Nephron progenitor cell (in vitro differentiated cells): ENCODE results near the gene PMM2.
A peak's percentile ranks its signal among the peaks of the same experiment; 100 is the strongest.

ENCODE experiments used
- DNase-seq: peaks from one replicate; pipeline ENCODE4 v3.0.0; 2021
- H3K27ac Mint-ChIP-seq: 2 replicates; pipeline ENCODE4 v1.8.0; 2021; ENCODE audit warnings: mild to moderate bottlenecking, moderate library complexity, mixed read lengths
- H3K27me3 Mint-ChIP-seq: 2 replicates; pipeline ENCODE4 v1.8.0; 2021; ENCODE audit warnings: mild to moderate bottlenecking, low read depth, mixed read lengths; ENCODE audit not compliant: poor library complexity
- H3K36me3 Mint-ChIP-seq: 2 replicates; pipeline ENCODE4 v1.8.0; 2021; ENCODE audit warnings: low read depth, mixed read lengths
- H3K4me1 Mint-ChIP-seq: 2 replicates; pipeline ENCODE4 v1.8.0; 2021; ENCODE audit warnings: mixed read lengths
- H3K4me3 Mint-ChIP-seq: 2 replicates; pipeline ENCODE4 v1.8.0; 2021; ENCODE audit warnings: mild to moderate bottlenecking, moderate library complexity, mixed read lengths
- H3K9me3 Mint-ChIP-seq: 2 replicates; pipeline ENCODE4 v1.8.0; 2021; ENCODE audit warnings: mild to moderate bottlenecking, moderate library complexity, mixed read lengths
- CTCF ChIP-seq: fragments of 200-600 bp; sonication (generic); IDR thresholded peaks from 2 replicates; pipeline ENCODE4 v1.5.0; 2021; ENCODE audit warnings: antibody characterized with exemption

PMM2 gene

DNA sequence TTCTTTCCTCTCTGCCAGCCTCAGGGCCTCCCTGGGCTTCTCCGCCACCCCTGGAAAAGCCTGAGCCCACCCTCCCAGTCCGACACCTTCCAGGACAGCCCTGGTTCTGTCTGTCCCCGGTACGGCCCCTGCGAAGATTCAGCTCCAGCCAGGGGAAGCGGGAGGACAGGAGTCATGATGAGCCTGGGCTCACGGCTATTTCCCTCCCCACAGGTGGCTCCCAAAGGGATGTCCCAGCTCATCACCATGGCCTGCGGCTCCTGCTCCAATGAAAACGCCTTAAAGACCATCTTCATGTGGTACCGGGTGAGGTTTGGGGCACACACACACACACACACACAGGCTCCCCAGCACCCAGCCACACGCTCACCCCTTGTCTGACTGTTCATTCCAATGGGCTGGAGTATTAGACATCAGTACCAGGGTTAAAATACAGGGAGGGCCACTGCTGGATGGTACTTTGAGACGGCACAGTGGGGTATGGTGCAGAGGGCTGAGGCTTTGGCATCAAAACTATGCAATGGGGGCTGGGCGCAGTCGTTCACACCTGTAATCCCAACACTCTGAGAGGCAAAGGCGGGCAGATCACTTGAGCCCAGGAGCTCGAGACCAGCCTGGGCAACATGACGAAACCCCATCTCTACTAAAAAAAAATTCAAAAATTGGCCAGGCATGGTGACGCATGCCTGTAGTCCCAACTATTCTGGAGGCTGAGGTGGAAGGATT, 33.0 kb upstream of the PMM2 start:
- H3K4me3 Mint-ChIP-seq = no peak overlapping the region
- TF ChIP-seq CTCF = no peak
- no peak for DNase-seq
- H3K4me1 Mint-ChIP-seq = peaks cover 36% of the 10 kb centered on the region
- H3K36me3 Mint-ChIP-seq = peaks cover 58% of the 10 kb centered on the region
- no peak overlapping the region for H3K27ac Mint-ChIP-seq
- no peaks in the 10 kb centered on the region for H3K9me3 Mint-ChIP-seq
- peaks cover 9% of the 10 kb centered on the region for H3K27me3 Mint-ChIP-seq

GRCh38 chr16:8767176-8767575, 30.5 kb upstream of the PMM2 start:
- DNase-seq = no peak
- H3K9me3 Mint-ChIP-seq = no peaks in the 10 kb centered on the region
- no peak overlapping the region for H3K4me3 Mint-ChIP-seq

GRCh38 chr16:8768283-8768682, 29.4 kb upstream of the PMM2 start:
- Mint-ChIP-seq H3K36me3 (peaks cover 55% of the 10 kb centered on the region), H3K9me3 (no peaks in the 10 kb centered on the region), H3K4me3 (no peak overlapping the region), H3K27ac (peak overlapping the region; percentile 73), H3K27me3 (peaks cover 10% of the 10 kb centered on the region), H3K4me1 (peaks cover 36% of the 10 kb centered on the region)
- DNase-seq = no peak
- TF ChIP-seq CTCF = no peak

More at GRCh38 chr16:8767176-8767575, 30.5 kb upstream of the PMM2 start:
- no peak for TF ChIP-seq CTCF
- Mint-ChIP-seq H3K4me1 (peaks cover 36% of the 10 kb centered on the region), H3K36me3 (peaks cover 44% of the 10 kb centered on the region), H3K27me3 (peaks cover 7% of the 10 kb centered on the region), H3K27ac (no peak overlapping the region)

DNA sequence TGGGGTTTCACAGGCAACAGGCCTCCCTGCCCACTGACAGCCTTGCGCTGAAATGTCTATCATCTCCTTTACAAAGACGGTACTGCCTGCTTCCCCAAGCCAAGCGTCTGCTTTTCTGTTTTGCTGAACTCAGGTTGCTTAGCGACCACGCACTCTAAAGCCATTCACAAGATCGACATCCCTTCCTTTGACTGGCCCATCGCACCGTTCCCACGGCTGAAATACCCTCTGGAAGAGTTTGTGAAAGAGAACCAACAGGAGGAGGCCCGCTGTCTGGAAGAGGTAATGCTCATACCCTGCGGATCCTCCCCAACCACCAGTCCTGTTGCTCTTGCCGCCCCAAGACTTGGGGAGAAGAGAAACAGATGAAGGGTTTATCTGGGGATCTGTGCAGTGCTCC, 28.9 kb upstream of the PMM2 start:
- peaks cover 9% of the 10 kb centered on the region for H3K27me3 Mint-ChIP-seq
- H3K4me3 Mint-ChIP-seq = no peak overlapping the region
- peaks cover 59% of the 10 kb centered on the region for H3K36me3 Mint-ChIP-seq
- H3K9me3 Mint-ChIP-seq = no peaks in the 10 kb centered on the region
- H3K27ac Mint-ChIP-seq = peak overlapping the region; percentile 73
- DNase-seq = peak; percentile 20
- peaks cover 33% of the 10 kb centered on the region for H3K4me1 Mint-ChIP-seq
- no peak for TF ChIP-seq CTCF

DNA sequence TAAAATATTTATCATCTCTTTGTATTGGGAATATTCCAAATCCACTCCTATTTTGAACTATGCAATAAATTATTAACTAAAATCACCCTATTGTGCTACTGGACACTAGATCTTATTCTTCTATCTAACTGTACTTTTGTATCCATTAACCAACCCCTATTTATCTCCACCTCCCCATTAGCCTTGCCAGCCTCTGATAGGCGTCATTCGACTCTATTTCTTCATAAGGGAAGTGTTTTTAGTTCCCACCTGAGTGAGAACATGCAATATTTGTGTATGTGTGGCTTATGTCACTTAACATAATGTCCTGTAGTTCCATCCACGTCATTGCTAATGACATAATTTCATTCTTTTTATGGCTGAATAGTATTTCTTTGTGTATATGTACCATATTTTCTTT, 24.1 kb upstream of the PMM2 start:
- Mint-ChIP-seq H3K4me3 (no peak overlapping the region), H3K4me1 (peaks cover 4% of the 10 kb centered on the region), H3K27me3 (peaks cover 3% of the 10 kb centered on the region), H3K36me3 (peaks cover 73% of the 10 kb centered on the region), H3K27ac (no peak overlapping the region), H3K9me3 (peaks cover 3% of the 10 kb centered on the region)
- TF ChIP-seq CTCF = no peak
- no peak for DNase-seq

GRCh38 chr16:8774208-8774607, 23.4 kb upstream of the PMM2 start:
- H3K27me3 Mint-ChIP-seq = peaks cover 3% of the 10 kb centered on the region
- no peak overlapping the region for H3K27ac Mint-ChIP-seq
- peaks cover 3% of the 10 kb centered on the region for H3K9me3 Mint-ChIP-seq
- peaks cover 67% of the 10 kb centered on the region for H3K36me3 Mint-ChIP-seq
- TF ChIP-seq CTCF = no peak
- no peak for DNase-seq
- no peaks in the 10 kb centered on the region for H3K4me1 Mint-ChIP-seq
- H3K4me3 Mint-ChIP-seq = no peak overlapping the region
